ENCODE data around the gene CSMD2.

Gene CSMD2

GRCh38 chr1:34155860-34156259 is 9.2 kb downstream of the CSMD2 start:
- peaks cover 6% of the 10 kb centered on the region; the same call in 1 of the 2 replicates for H3K36me3 ChIP-seq (ENCODE audit: control insufficient read depth, insufficient read depth, low read length)
- H3K27me3 ChIP-seq (ENCODE audit: control insufficient read depth, insufficient read depth, low read length), result no peaks in the 10 kb centered on the region
- H3K27ac ChIP-seq (ENCODE audit: low read depth, low read length), result no peak overlapping the region
- H3K9ac ChIP-seq (ENCODE audit: low read depth, low read length), result no peak overlapping the region
- peaks cover 5% of the 10 kb centered on the region for H3K4me1 ChIP-seq (ENCODE audit: control insufficient read depth, insufficient read depth, low read length)
- H3K4me3 ChIP-seq (ENCODE audit: low read depth, low read length), result no peak overlapping the region
- no peaks in the 10 kb centered on the region for H3K9me3 ChIP-seq (ENCODE audit: control insufficient read depth, insufficient read depth, low read length)

DNA sequence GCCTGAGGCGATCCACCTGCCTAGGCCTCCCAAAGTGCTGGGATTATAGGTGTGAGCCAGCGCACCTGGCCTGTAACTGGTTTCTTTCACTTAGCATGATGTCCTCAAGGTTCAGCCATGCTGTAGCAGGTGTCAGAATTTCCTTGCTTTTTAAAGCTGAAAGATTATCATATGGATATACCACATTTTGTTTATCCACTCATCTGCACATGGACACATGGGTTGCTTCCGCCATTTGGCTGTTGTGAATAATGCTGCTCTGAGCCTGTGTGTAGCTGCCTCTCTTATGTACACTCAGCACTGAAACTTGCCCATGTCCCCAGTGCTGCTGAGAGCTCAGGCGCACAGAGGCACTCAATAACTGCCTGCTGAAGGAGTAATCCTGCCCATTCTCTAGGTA is 11.8 kb downstream of the CSMD2 start:
- H3K9me3 ChIP-seq (ENCODE audit: control insufficient read depth, insufficient read depth, low read length), result no peaks in the 10 kb centered on the region
- 0 out of 2 replicates have a peak, but pooled peaks cover 4% of the 10 kb centered on the region for H3K36me3 ChIP-seq (ENCODE audit: control insufficient read depth, insufficient read depth, low read length)

DNA sequence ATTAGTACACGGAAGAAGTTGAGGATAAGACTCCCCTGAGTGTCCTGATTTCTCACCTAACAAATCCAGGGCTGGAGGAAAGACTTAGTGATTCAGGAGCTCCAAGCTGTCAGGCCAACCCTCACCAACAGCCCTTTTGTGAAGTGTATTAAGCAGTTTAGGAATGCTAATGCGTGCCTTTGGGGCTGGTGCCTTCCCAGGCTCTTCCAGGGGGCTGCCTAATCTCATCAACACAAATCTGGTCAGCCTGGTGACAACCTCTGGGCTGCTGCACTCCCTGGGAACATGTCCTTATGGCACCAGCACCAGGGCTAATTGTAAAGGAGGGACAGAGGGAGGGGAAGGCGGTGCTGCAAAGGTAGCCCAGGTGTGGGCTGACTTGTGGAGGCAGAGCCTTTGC is 15.5 kb downstream of the CSMD2 start:
- H3K4me3 ChIP-seq (ENCODE audit: low read depth, low read length), result no peak overlapping the region
- H3K9me3 ChIP-seq (ENCODE audit: control insufficient read depth, insufficient read depth, low read length), result no peaks in the 10 kb centered on the region
- no peak overlapping the region for H3K9ac ChIP-seq (ENCODE audit: low read depth, low read length)
- H3K27ac ChIP-seq (ENCODE audit: low read depth, low read length), result peak overlapping the region; percentile 85
- H3K36me3 ChIP-seq (ENCODE audit: control insufficient read depth, insufficient read depth, low read length), result 0 out of 2 replicates have a peak, but pooled peaks cover 4% of the 10 kb centered on the region
- H3K27me3 ChIP-seq (ENCODE audit: control insufficient read depth, insufficient read depth, low read length), result no peaks in the 10 kb centered on the region
- peaks cover 25% of the 10 kb centered on the region for H3K4me1 ChIP-seq (ENCODE audit: control insufficient read depth, insufficient read depth, low read length)

More for the DNA sequence above, 11.8 kb downstream of the CSMD2 start:
- Histone ChIP-seq H3K27me3 (ENCODE audit: control insufficient read depth, insufficient read depth, low read length) (no peaks in the 10 kb centered on the region), H3K9ac (ENCODE audit: low read depth, low read length) (no peak overlapping the region), H3K4me3 (ENCODE audit: low read depth, low read length) (no peak overlapping the region), H3K4me1 (ENCODE audit: control insufficient read depth, insufficient read depth, low read length) (peaks cover 18% of the 10 kb centered on the region), H3K27ac (ENCODE audit: low read depth, low read length) (no peak overlapping the region)

- Histone ChIP-seq H3K27ac (ENCODE audit: low read depth, low read length) (no peak overlapping the region), H3K9ac (ENCODE audit: low read depth, low read length) (no peak overlapping the region), H3K4me1 (ENCODE audit: control insufficient read depth, insufficient read depth, low read length) (peaks cover 25% of the 10 kb centered on the region), H3K36me3 (ENCODE audit: control insufficient read depth, insufficient read depth, low read length) (peaks cover 5% of the 10 kb centered on the region; the same call in 1 of the 2 replicates), H3K27me3 (ENCODE audit: control insufficient read depth, insufficient read depth, low read length) (no peaks in the 10 kb centered on the region), H3K9me3 (ENCODE audit: control insufficient read depth, insufficient read depth, low read length) (no peaks in the 10 kb centered on the region), H3K4me3 (ENCODE audit: low read depth, low read length) (no peak overlapping the region)
Observed at GRCh38 chr1:34147301-34147700, 17.7 kb downstream of the CSMD2 start.

DNA sequence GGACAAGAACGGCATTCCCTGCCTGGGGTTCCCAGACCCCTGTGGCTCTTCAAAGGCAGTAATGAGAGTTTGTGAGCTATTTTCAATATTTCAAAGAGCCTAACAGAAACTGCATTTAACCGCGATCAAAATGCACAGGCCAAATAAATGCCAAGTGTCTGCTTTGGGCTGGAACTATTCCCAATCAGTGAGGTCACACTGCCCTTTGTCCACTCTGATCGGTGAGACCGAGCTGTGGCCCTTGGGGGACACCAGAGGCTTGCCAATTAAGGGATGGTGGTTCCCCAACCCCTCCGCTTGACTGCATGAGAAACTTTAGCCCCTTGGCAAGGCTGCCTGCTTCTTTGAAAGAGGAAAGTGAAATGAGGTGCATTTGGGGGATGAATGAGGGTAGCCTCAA is 20.3 kb downstream of the CSMD2 start:
- Histone ChIP-seq H3K9me3 (ENCODE audit: control insufficient read depth, insufficient read depth, low read length) (no peaks in the 10 kb centered on the region), H3K27me3 (ENCODE audit: control insufficient read depth, insufficient read depth, low read length) (no peaks in the 10 kb centered on the region), H3K27ac (ENCODE audit: low read depth, low read length) (no peak overlapping the region), H3K36me3 (ENCODE audit: control insufficient read depth, insufficient read depth, low read length) (peaks cover 5% of the 10 kb centered on the region; the same call in 1 of the 2 replicates), H3K9ac (ENCODE audit: low read depth, low read length) (no peak overlapping the region), H3K4me1 (ENCODE audit: control insufficient read depth, insufficient read depth, low read length) (peaks cover 24% of the 10 kb centered on the region), H3K4me3 (ENCODE audit: low read depth, low read length) (no peak overlapping the region)

DNA sequence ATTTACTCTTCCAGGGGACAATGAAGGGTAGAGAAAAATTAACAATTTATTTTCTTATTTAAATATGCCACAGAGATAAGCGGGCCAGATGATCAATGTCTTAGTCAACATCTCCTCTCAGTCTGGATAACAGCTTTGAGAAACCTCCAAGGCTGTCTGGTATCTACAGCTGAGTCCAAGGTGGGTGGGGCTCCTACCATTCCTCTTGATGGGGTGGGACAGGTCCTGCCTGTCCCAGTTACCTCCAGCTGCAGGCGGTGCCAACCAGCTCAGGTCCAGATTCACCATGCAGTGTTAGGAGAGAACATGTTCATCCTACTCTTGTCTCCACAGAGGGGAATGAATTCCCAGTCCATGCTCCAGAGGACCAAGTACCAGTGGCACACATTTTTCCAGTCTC is 21.1 kb downstream of the CSMD2 start:
- H3K4me3 ChIP-seq (ENCODE audit: low read depth, low read length), result no peak overlapping the region
- no peaks in the 10 kb centered on the region for H3K27me3 ChIP-seq (ENCODE audit: control insufficient read depth, insufficient read depth, low read length)
- H3K36me3 ChIP-seq (ENCODE audit: control insufficient read depth, insufficient read depth, low read length), result peaks cover 5% of the 10 kb centered on the region; the same call in 1 of the 2 replicates
- peaks cover 16% of the 10 kb centered on the region for H3K4me1 ChIP-seq (ENCODE audit: control insufficient read depth, insufficient read depth, low read length)
- H3K27ac ChIP-seq (ENCODE audit: low read depth, low read length), result no peak overlapping the region
- no peaks in the 10 kb centered on the region for H3K9me3 ChIP-seq (ENCODE audit: control insufficient read depth, insufficient read depth, low read length)
- no peak overlapping the region for H3K9ac ChIP-seq (ENCODE audit: low read depth, low read length)

DNA sequence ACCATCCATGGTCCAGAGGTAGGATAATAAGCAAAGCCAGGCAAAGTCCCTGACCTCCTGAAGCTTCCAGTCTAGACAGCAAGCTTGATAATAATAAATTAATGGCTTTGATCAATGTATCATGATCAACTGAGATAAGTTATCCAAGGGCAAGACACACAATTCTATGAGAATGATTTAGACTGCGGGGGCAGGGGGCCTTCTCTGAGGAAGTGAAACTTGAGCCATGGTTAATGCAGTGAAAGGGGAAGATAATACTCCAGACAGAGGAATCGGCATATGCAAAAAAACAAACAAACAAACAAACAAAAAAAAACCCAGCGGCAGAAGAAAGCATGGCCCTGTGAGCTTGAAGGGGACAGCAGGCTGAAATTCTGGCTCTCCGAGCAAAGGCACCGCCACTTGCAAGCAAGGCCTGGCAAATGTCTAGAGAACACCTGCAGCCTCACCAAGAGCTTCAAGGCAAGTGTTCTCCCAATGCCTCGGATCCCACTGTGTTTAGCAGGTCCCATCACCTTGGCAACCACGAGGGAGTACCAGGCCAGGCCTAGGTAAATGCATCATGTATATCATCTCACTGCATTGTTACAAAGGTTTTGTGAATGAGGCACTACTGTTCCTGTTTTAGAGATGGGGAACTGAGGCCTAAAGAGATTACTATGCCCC is 24.9 kb downstream of the CSMD2 start:
- Histone ChIP-seq H3K9me3 (ENCODE audit: control insufficient read depth, insufficient read depth, low read length) (no peaks in the 10 kb centered on the region), H3K4me1 (ENCODE audit: control insufficient read depth, insufficient read depth, low read length) (peaks cover 6% of the 10 kb centered on the region), H3K9ac (ENCODE audit: low read depth, low read length) (no peak overlapping the region), H3K27ac (ENCODE audit: low read depth, low read length) (no peak overlapping the region), H3K4me3 (ENCODE audit: low read depth, low read length) (no peak overlapping the region), H3K36me3 (ENCODE audit: control insufficient read depth, insufficient read depth, low read length) (peaks cover 5% of the 10 kb centered on the region; the same call in 1 of the 2 replicates), H3K27me3 (ENCODE audit: control insufficient read depth, insufficient read depth, low read length) (no peaks in the 10 kb centered on the region)

- no peaks in the 10 kb centered on the region for H3K27me3 ChIP-seq (ENCODE audit: control insufficient read depth, insufficient read depth, low read length)
- no peak overlapping the region for H3K4me3 ChIP-seq (ENCODE audit: low read depth, low read length)
- H3K27ac ChIP-seq (ENCODE audit: low read depth, low read length), result no peak overlapping the region
- no peaks in the 10 kb centered on the region for H3K9me3 ChIP-seq (ENCODE audit: control insufficient read depth, insufficient read depth, low read length)
- H3K9ac ChIP-seq (ENCODE audit: low read depth, low read length), result no peak overlapping the region
- H3K36me3 ChIP-seq (ENCODE audit: control insufficient read depth, insufficient read depth, low read length), result no peaks in the 10 kb centered on the region
- H3K4me1 ChIP-seq (ENCODE audit: control insufficient read depth, insufficient read depth, low read length), result peaks cover 6% of the 10 kb centered on the region
Observed at GRCh38 chr1:34137411-34137810, 27.6 kb downstream of the CSMD2 start.

- no peaks in the 10 kb centered on the region for H3K27me3 ChIP-seq (ENCODE audit: control insufficient read depth, insufficient read depth, low read length)
- no peak overlapping the region for H3K4me3 ChIP-seq (ENCODE audit: low read depth, low read length)
- no peak overlapping the region for H3K27ac ChIP-seq (ENCODE audit: low read depth, low read length)
- no peaks in the 10 kb centered on the region for H3K36me3 ChIP-seq (ENCODE audit: control insufficient read depth, insufficient read depth, low read length)
- no peak overlapping the region for H3K9ac ChIP-seq (ENCODE audit: low read depth, low read length)
- H3K9me3 ChIP-seq (ENCODE audit: control insufficient read depth, insufficient read depth, low read length), result no peaks in the 10 kb centered on the region
- H3K4me1 ChIP-seq (ENCODE audit: control insufficient read depth, insufficient read depth, low read length), result no peaks in the 10 kb centered on the region
Observed at GRCh38 chr1:34132161-34132420, 32.9 kb downstream of the CSMD2 start.

DNA sequence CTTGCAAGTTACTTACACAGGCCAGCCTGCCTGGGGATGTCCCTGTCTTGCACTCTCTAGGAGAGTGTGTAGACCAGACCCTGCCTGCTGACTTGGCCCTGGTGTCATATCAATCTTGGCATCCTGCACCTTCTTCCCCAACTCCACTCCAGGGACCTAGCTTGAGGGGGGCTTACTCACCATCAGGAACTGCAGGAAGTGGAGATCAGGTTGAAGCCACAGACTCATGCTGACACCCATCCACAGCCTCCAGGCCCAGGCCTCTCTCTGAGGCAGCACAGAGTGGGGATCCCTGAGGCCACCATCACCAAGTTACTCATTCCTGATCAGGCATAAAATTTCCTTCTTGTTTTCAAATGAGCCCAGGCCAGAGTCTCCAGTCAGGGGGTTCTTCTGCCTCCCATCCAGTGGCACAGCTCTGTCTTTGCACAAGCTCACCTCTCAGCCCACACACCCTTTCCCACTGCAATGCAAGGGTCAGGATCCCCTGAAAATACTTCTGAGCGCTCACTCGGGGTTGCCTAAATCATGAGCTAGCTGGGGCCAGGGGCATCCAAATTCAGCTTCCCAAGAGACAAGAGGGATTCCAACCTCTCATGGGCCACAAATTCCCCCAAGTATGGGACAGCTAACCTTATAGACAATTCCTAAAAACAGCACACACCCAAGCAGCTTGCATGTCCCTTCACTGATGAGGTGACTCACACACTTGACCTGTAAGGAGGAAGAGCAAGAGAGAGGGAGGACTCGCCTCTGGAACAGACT is 33.5 kb downstream of the CSMD2 start:
- Histone ChIP-seq H3K36me3 (ENCODE audit: control insufficient read depth, insufficient read depth, low read length) (no peaks in the 10 kb centered on the region), H3K27me3 (ENCODE audit: control insufficient read depth, insufficient read depth, low read length) (no peaks in the 10 kb centered on the region), H3K27ac (ENCODE audit: low read depth, low read length) (no peak overlapping the region), H3K9me3 (ENCODE audit: control insufficient read depth, insufficient read depth, low read length) (no peaks in the 10 kb centered on the region), H3K4me1 (ENCODE audit: control insufficient read depth, insufficient read depth, low read length) (no peaks in the 10 kb centered on the region), H3K4me3 (ENCODE audit: low read depth, low read length) (no peak overlapping the region), H3K9ac (ENCODE audit: low read depth, low read length) (no peak overlapping the region)

DNA sequence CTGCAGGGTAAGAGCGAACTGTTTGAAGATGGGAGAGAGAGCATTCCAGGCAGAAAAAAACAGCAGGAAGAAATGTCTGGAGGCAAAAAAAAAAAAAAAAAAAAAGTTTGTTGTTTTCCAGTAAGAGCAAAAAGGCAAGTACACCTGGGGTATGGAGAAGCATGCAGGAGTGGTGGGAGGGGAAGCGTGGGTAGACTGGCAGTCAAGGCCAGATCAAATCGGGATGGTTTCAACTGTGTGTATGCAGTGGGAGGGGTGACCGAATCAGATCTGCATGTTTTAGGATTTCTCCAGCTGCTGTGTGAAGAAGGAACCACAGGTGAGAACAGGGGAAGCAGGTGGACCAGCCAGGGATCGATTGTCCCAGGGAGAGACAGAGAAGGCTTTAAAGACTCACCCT is 34.7 kb downstream of the CSMD2 start:
- H3K27me3 ChIP-seq (ENCODE audit: control insufficient read depth, insufficient read depth, low read length), result no peaks in the 10 kb centered on the region
- H3K9ac ChIP-seq (ENCODE audit: low read depth, low read length), result no peak overlapping the region
- no peaks in the 10 kb centered on the region for H3K9me3 ChIP-seq (ENCODE audit: control insufficient read depth, insufficient read depth, low read length)
- H3K36me3 ChIP-seq (ENCODE audit: control insufficient read depth, insufficient read depth, low read length), result 0 out of 2 replicates have a peak, but pooled peaks cover 2% of the 10 kb centered on the region
- no peak overlapping the region for H3K4me3 ChIP-seq (ENCODE audit: low read depth, low read length)
- no peak overlapping the region for H3K27ac ChIP-seq (ENCODE audit: low read depth, low read length)
- H3K4me1 ChIP-seq (ENCODE audit: control insufficient read depth, insufficient read depth, low read length), result no peaks in the 10 kb centered on the region

Measured in HUES48 (cell line).